ENCODE measurements around the gene RELCH. TPM values are rescaled to one million over a fixed set of nuclear protein-coding genes. Genes with fewer than 3 reads are reported as not detected.

RELCH gene
- total RNA-seq, 1 experiment from 2014 or later: 21.6 TPM

DNA sequence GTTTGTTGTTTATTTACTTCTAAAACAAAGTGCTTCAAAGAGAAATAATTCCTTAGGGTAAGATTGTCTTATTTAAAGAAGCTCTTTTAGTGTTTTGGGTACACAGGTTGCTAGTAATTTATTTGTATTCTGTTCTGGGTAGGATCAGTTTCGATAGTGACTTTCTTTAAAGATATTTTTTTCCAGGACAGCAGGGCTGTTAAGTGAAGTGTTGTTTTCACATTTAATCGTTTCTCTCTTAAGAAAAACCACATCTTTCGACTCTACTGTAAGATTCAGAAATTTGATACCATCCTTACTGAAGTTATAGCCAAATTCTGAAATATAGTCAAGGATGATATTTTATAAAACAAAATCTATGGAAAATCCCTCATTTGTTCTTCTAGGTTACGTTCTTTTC is 155.8 kb downstream of the RELCH start:
- Histone ChIP-seq H3K79me2 (ENCODE audit: low read length) (peaks cover 31% of the 10 kb centered on the region), H2AFZ (ENCODE audit: low read length) (no peak overlapping the region), H3K9me2 (replicated peaks; ENCODE audit: low read length) (no peaks in the 10 kb centered on the region), H3K27ac (ENCODE audit: low read length) (no peak overlapping the region), H4K20me1 (ENCODE audit: low read length) (no peaks in the 10 kb centered on the region; the same call in 1 of the 2 replicates), H3K4me1 (ENCODE audit: insufficient read depth, low read length) (peaks cover 25% of the 10 kb centered on the region), H3K4me2 (ENCODE audit: low read length) (no peak overlapping the region), H3K36me3 (ENCODE audit: low read depth, low read length) (0 out of 2 replicates have a peak, but pooled peaks cover 3% of the 10 kb centered on the region), H3K4me3 (ENCODE audit: low read length) (no peak overlapping the region), H3F3A (ENCODE audit: low read length, unreplicated experiment) (no peaks in the 10 kb centered on the region), H3K9me3 (ENCODE audit: low read length) (no peaks in the 10 kb centered on the region), H3K9ac (ENCODE audit: low read length) (no peak overlapping the region), H3K27me3 (ENCODE audit: low read length) (no peaks in the 10 kb centered on the region)
- TF ChIP-seq EZH2 (IDR thresholded peaks at IDR 0.05; ENCODE audit: low read length, unreplicated experiment): no peak
- TF ChIP-seq, protein P1, sequence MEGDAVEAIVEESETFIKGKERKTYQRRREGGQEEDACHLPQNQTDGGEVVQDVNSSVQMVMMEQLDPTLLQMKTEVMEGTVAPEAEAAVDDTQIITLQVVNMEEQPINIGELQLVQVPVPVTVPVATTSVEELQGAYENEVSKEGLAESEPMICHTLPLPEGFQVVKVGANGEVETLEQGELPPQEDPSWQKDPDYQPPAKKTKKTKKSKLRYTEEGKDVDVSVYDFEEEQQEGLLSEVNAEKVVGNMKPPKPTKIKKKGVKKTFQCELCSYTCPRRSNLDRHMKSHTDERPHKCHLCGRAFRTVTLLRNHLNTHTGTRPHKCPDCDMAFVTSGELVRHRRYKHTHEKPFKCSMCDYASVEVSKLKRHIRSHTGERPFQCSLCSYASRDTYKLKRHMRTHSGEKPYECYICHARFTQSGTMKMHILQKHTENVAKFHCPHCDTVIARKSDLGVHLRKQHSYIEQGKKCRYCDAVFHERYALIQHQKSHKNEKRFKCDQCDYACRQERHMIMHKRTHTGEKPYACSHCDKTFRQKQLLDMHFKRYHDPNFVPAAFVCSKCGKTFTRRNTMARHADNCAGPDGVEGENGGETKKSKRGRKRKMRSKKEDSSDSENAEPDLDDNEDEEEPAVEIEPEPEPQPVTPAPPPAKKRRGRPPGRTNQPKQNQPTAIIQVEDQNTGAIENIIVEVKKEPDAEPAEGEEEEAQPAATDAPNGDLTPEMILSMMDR (conservative IDR thresholded peaks at IDR 0.05; ENCODE audit: low read depth, low read length): no peak
- TF ChIP-seq EZH2phosphoT487 (IDR thresholded peaks at IDR 0.05; ENCODE audit: borderline replicate concordance, low read length): no peak
- BruUV-seq (replicated peaks): no TSS peak
- intact Hi-C loops (cut with micrococcal nuclease): no loop called here
- POLR2A ChIA-PET (ENCODE audit: unreplicated experiment): no interaction called here
- DNase-seq (no peak), ATAC-seq (no peak)
- CTCF ChIA-PET: no interaction called here

DNA sequence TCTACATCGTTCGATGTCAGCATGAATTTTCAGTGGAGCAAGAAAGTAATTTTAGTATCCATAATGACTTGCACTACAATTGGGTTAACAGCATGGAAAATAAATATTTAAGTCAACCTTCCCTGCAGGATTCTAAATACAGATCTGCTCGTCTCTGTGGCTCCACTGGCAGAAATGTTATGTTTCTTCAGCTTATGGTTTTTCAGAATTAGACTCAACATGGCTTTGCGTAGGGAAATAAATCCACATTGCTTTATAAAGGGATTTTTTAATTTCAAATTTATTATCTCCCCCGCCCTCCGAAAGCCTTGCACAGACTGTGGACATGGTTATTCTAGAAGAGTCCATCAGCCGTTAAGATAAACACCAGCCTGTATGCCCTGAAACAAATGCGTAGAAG is 156.3 kb downstream of the RELCH start:
- Histone ChIP-seq H3K36me3 (ENCODE audit: low read depth, low read length) (0 out of 2 replicates have a peak, but pooled peaks cover 3% of the 10 kb centered on the region), H3K79me2 (ENCODE audit: low read length) (peaks cover 27% of the 10 kb centered on the region), H3K9ac (ENCODE audit: low read length) (no peak overlapping the region), H3K9me2 (replicated peaks; ENCODE audit: low read length) (no peaks in the 10 kb centered on the region), H3K4me2 (ENCODE audit: low read length) (no peak overlapping the region), H3K9me3 (ENCODE audit: low read length) (no peaks in the 10 kb centered on the region), H3K27ac (ENCODE audit: low read length) (no peak overlapping the region), H3F3A (ENCODE audit: low read length, unreplicated experiment) (no peaks in the 10 kb centered on the region), H3K4me1 (ENCODE audit: insufficient read depth, low read length) (peaks cover 25% of the 10 kb centered on the region), H3K4me3 (ENCODE audit: low read length) (no peak overlapping the region), H2AFZ (ENCODE audit: low read length) (no peak overlapping the region), H4K20me1 (ENCODE audit: low read length) (no peaks in the 10 kb centered on the region; the same call in 1 of the 2 replicates), H3K27me3 (ENCODE audit: low read length) (no peaks in the 10 kb centered on the region)
- BruUV-seq (replicated peaks): no TSS peak
- intact Hi-C loops (cut with micrococcal nuclease): no loop called here
- POLR2A ChIA-PET (ENCODE audit: unreplicated experiment): no interaction called here
- TF ChIP-seq, protein P1 (conservative IDR thresholded peaks at IDR 0.05; ENCODE audit: low read depth, low read length): no peak
- no peak for TF ChIP-seq EZH2 (IDR thresholded peaks at IDR 0.05; ENCODE audit: low read length, unreplicated experiment)
- TF ChIP-seq EZH2phosphoT487 (IDR thresholded peaks at IDR 0.05; ENCODE audit: borderline replicate concordance, low read length): no peak
- CTCF ChIA-PET: no interaction called here
- DNase-seq (no peak), ATAC-seq (no peak)

DNA sequence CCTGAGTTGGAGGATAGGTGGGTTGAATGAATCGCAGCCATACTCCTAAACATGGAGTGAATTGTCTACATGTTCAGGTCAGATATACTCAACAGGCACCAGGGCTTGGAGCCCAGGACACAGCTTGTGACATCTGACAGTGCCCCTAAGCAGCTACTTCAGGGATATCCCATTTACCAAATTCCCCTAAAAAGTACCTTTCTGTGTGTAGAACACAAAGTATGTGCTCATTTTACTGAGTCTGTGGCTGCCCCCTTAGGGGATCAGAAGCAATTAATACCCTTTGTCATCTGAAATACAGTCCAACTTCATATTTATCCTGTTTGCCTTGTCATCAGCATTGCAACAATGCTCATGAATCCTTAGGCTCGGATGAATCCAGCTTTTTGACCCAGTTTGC is 158.9 kb downstream of the RELCH start:
- Histone ChIP-seq H3K4me1 (ENCODE audit: insufficient read depth, low read length) (0 out of 2 replicates have a peak, but pooled peaks cover 6% of the 10 kb centered on the region), H3K4me2 (ENCODE audit: low read length) (no peak overlapping the region), H2AFZ (ENCODE audit: low read length) (no peak overlapping the region), H4K20me1 (ENCODE audit: low read length) (no peaks in the 10 kb centered on the region), H3K4me3 (ENCODE audit: low read length) (no peak overlapping the region), H3F3A (ENCODE audit: low read length, unreplicated experiment) (no peaks in the 10 kb centered on the region), H3K9me3 (ENCODE audit: low read length) (no peaks in the 10 kb centered on the region), H3K27ac (ENCODE audit: low read length) (no peak overlapping the region), H3K36me3 (ENCODE audit: low read depth, low read length) (0 out of 2 replicates have a peak, but pooled peaks cover under 1% of the 10 kb centered on the region), H3K27me3 (ENCODE audit: low read length) (no peaks in the 10 kb centered on the region), H3K79me2 (ENCODE audit: low read length) (peaks cover 13% of the 10 kb centered on the region), H3K9me2 (replicated peaks; ENCODE audit: low read length) (no peaks in the 10 kb centered on the region), H3K9ac (ENCODE audit: low read length) (no peak overlapping the region)
- ATAC-seq: no peak
- TF ChIP-seq EZH2phosphoT487 (IDR thresholded peaks at IDR 0.05; ENCODE audit: borderline replicate concordance, low read length) (no peak), EZH2 (IDR thresholded peaks at IDR 0.05; ENCODE audit: low read length, unreplicated experiment) (no peak)
- TF ChIP-seq, protein P1 (conservative IDR thresholded peaks at IDR 0.05; ENCODE audit: low read depth, low read length): no peak
- BruUV-seq (replicated peaks): no TSS peak
- no peak for DNase-seq
- ChIA-PET CTCF (no interaction called here), POLR2A (ENCODE audit: unreplicated experiment) (no interaction called here)
- intact Hi-C loops (cut with micrococcal nuclease): no loop called here

All from PC-3 (cell line).